ENCODE measurements around the gene SFMBT2.

- TF ChIP-seq CTCF (IDR thresholded peaks at IDR 0.05) (no peak), POLR2AphosphoS5 (IDR thresholded peaks at IDR 0.05) (no peak)
Observed at GRCh38 chr10:7406712-7407333, 4.0 kb downstream of the SFMBT2 start.
